HepG2 (cell line): ENCODE results near the gene UPB1. TPM values are rescaled to one million over a fixed set of nuclear protein-coding genes. Genes with fewer than 3 reads are reported as not detected.

ENCODE experiments used
- ARNT ChIP-seq: fragments of 450-650 bp; IDR thresholded peaks from 2 replicates; pipeline ENCODE4 v1.6.1; 2017
- CHCHD3 ChIP-seq: sonication (generic); formaldehyde crosslinking; IDR thresholded peaks from 2 replicates; pipeline ENCODE4 v1.8.0; 2022; ENCODE audit warnings: mild to moderate bottlenecking, missing genetic modification reagents, moderate library complexity
- EP300 ChIP-seq, 3 experiments: sonication (generic) in 1 of 3; formaldehyde crosslinking in 1 of 3; IDR thresholded peaks; 2 replicates each; pipeline versions ENCODE4 v1.5.1 to v1.6.1; 2011 to 2020; ENCODE audit warnings: low read depth in 2 of 3, low read length in 2 of 3, borderline replicate concordance in 1 of 3, improper control_type of control experiment in 1 of 3, mild to moderate bottlenecking in 1 of 3, missing genetic modification reagents in 1 of 3, moderate library complexity in 1 of 3
- FOXA1 ChIP-seq, 2 experiments: fragments of 450-650 bp in 1 of 2; sonication (generic) in 1 of 2; formaldehyde crosslinking in 1 of 2; IDR thresholded peaks; 2 replicates each; pipeline versions ENCODE4 v1.4.0 to v1.6.1; 2016 to 2020; ENCODE audit warnings: missing genetic modification reagents in 1 of 2
- FOXA3 ChIP-seq: IDR thresholded peaks from 2 replicates; pipeline ENCODE4 v1.6.1; 2016; ENCODE audit warnings: missing genetic modification reagents, missing compliant biosample characterization
- GATAD2A ChIP-seq: IDR thresholded peaks from 2 replicates; pipeline ENCODE4 v1.6.1; 2016
- MTA1 ChIP-seq: sonication (generic); formaldehyde crosslinking; IDR thresholded peaks from 2 replicates; pipeline ENCODE4 v1.4.0; 2020; ENCODE audit warnings: missing genetic modification reagents, mild to moderate bottlenecking, borderline replicate concordance
- MYC ChIP-seq: sonication (generic); formaldehyde crosslinking; IDR thresholded peaks from 2 replicates; pipeline ENCODE4 v1.9.0; 2021; ENCODE audit warnings: missing genetic modification reagents, borderline replicate concordance
- POLR2A ChIP-seq, 2 experiments: IDR thresholded peaks; 2 replicates each; pipeline ENCODE4 v1.6.1; 2011; ENCODE audit warnings: low read depth in 2 of 2, low read length in 2 of 2, mild to moderate bottlenecking in 1 of 2, moderate library complexity in 1 of 2; ENCODE audit not compliant: insufficient read depth in 1 of 2
- ZNF510 ChIP-seq: sonication (generic); formaldehyde crosslinking; IDR thresholded peaks from 2 replicates; pipeline ENCODE4 v1.4.0; 2020; ENCODE audit warnings: low read depth, mild to moderate bottlenecking, missing genetic modification reagents
- ZNF629 ChIP-seq: sonication (generic); formaldehyde crosslinking; conservative IDR thresholded peaks from 2 replicates; pipeline ENCODE4 v1.5.0; 2020; ENCODE audit warnings: missing genetic modification reagents
- polyA plus RNA-seq, 8 experiments: library from polyadenylated mRNA; depleted of rRNA in 3 of 8; stranded (reverse) in 7 of 8; unstranded in 1 of 8; fragments of >200 nt; fragmentation: Illumina TruSeq in 4 of 8; extraction: Trizol in 4 of 8; gene quantifications; 2 replicates each; pipeline versions ENCODE4 v1.2.1 to v1.2.3, GENCODE V29; 2011 to 2016; ENCODE audit warnings: low read depth in 4 of 8, missing spikeins in 1 of 8, mixed read lengths in 1 of 8; ENCODE audit not compliant: insufficient read depth in 1 of 8
- total RNA-seq, 5 experiments: library from RNA; depleted of rRNA; stranded (reverse); fragments of >200 nt; fragmentation: Illumina TruSeq; extraction: Trizol; gene quantifications; 2 replicates each; pipeline ENCODE4 v1.2.3, GENCODE V29; 2016; ENCODE audit warnings: low read depth in 1 of 5
- TF ChIP-seq, protein P1 (sequence below), 2 experiments: sonication (generic) in 1 of 2; formaldehyde crosslinking in 1 of 2; IDR thresholded peaks; 2 replicates each; pipeline versions ENCODE4 v1.4.0 to v1.6.1; 2016 to 2020; ENCODE audit warnings: borderline replicate concordance in 1 of 2, low read depth in 1 of 2, mild to moderate bottlenecking in 1 of 2, missing genetic modification reagents in 1 of 2
- TF ChIP-seq, protein P2 (sequence below): sonication (generic); formaldehyde crosslinking; IDR thresholded peaks from 2 replicates; pipeline ENCODE4 v1.5.0; 2020; ENCODE audit warnings: mild to moderate bottlenecking, missing genetic modification reagents
- TF ChIP-seq, protein P3 (sequence below): sonication (generic); formaldehyde crosslinking; IDR thresholded peaks from 2 replicates; pipeline ENCODE4 v1.4.0; 2020; ENCODE audit warnings: mild to moderate bottlenecking, missing genetic modification reagents
- TF ChIP-seq, protein P4 (sequence below): sonication (generic); formaldehyde crosslinking; IDR thresholded peaks from 2 replicates; pipeline ENCODE4 v1.4.0; 2020; ENCODE audit warnings: missing genetic modification reagents

The UPB1 gene
- total and polyA plus RNA-seq, 2 of the 13 experiments (the other 11 are each of a cell fraction or from before 2014, with no cell fraction given) = 0.38 to 1.2 TPM

DNA sequence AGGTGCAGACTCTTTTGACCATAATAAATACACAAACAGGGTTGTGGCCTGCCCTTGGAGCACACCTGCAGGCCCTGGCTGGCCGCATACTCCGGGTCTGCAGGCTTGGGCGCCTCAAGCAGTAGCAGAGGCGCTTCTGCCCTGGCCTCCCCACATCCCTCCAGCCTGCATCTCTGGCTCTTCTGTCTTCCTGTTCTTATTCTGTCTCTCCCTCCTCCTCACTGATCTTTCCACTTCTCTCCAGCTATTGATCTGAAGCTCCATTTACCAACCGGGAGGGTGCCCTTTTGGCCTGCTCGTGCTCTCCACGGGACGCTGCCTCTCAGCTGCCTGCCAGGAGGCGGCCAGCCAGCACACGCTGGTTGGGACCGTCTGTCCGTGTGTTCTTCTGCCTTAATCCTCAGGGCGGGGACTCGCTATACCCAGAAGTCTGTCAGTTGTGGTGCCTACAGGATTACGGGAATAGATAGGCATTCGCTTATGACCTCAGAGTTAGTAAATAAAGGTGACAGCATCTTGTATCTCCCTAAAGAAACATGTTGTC is 5.2 kb downstream of the UPB1 start (continued):
- TF ChIP-seq, protein P1, sequence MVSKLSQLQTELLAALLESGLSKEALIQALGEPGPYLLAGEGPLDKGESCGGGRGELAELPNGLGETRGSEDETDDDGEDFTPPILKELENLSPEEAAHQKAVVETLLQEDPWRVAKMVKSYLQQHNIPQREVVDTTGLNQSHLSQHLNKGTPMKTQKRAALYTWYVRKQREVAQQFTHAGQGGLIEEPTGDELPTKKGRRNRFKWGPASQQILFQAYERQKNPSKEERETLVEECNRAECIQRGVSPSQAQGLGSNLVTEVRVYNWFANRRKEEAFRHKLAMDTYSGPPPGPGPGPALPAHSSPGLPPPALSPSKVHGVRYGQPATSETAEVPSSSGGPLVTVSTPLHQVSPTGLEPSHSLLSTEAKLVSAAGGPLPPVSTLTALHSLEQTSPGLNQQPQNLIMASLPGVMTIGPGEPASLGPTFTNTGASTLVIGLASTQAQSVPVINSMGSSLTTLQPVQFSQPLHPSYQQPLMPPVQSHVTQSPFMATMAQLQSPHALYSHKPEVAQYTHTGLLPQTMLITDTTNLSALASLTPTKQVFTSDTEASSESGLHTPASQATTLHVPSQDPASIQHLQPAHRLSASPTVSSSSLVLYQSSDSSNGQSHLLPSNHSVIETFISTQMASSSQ (IDR thresholded peaks at IDR 0.05; ENCODE audit: low read depth) = 0 out of 2 replicates have a peak, but pooled peaks have one; percentile 10
- TF ChIP-seq, protein P1 (CRISPR knock-in tag; IDR thresholded peaks at IDR 0.05; ENCODE audit: borderline replicate concordance) = no peak
- TF ChIP-seq CHCHD3 (no peak), MTA1 (CRISPR knock-in tag) (0 out of 2 replicates have a peak, but pooled peaks have one; percentile 54), ZNF510 (no peak), ZNF629 (no peak), POLR2A (IDR thresholded peaks at IDR 0.05; ENCODE audit: insufficient read depth in 1 of 2, low read depth in 2 of 2, low read length in 2 of 2) (0 out of 4 replicates have a peak, but pooled peaks of 1 of the 2 experiments have one; percentile 29), ARNT (no peak), FOXA3 (CRISPR knock-in tag) (peak; percentile 20; the same call in 1 of the 2 replicates), MYC (peak; percentile 65; the same call in 1 of the 2 replicates), EP300 (IDR thresholded peaks at IDR 0.05; ENCODE audit: low read depth in 2 of 2, low read length in 2 of 2) (peak in 1 of 2 experiments; percentile 7; a peak in 1 of 4 replicates), EP300 (CRISPR knock-in tag; IDR thresholded peaks at IDR 0.05; ENCODE audit: borderline replicate concordance) (no peak), GATAD2A (CRISPR knock-in tag) (peak; percentile 56; the same call in 1 of the 2 replicates), FOXA1 (IDR thresholded peaks at IDR 0.05) (no peak), FOXA1 (CRISPR knock-in tag; IDR thresholded peaks at IDR 0.05) (0 out of 2 replicates have a peak, but pooled peaks have one; percentile 24)
- TF ChIP-seq, protein P2, sequence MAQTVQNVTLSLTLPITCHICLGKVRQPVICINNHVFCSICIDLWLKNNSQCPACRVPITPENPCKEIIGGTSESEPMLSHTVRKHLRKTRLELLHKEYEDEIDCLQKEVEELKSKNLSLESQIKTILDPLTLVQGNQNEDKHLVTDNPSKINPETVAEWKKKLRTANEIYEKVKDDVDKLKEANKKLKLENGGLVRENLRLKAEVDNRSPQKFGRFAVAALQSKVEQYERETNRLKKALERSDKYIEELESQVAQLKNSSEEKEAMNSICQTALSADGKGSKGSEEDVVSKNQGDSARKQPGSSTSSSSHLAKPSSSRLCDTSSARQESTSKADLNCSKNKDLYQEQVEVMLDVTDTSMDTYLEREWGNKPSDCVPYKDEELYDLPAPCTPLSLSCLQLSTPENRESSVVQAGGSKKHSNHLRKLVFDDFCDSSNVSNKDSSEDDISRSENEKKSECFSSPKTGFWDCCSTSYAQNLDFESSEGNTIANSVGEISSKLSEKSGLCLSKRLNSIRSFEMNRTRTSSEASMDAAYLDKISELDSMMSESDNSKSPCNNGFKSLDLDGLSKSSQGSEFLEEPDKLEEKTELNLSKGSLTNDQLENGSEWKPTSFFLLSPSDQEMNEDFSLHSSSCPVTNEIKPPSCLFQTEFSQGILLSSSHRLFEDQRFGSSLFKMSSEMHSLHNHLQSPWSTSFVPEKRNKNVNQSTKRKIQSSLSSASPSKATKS (CRISPR knock-in tag) = no peak
- TF ChIP-seq, protein P3, sequence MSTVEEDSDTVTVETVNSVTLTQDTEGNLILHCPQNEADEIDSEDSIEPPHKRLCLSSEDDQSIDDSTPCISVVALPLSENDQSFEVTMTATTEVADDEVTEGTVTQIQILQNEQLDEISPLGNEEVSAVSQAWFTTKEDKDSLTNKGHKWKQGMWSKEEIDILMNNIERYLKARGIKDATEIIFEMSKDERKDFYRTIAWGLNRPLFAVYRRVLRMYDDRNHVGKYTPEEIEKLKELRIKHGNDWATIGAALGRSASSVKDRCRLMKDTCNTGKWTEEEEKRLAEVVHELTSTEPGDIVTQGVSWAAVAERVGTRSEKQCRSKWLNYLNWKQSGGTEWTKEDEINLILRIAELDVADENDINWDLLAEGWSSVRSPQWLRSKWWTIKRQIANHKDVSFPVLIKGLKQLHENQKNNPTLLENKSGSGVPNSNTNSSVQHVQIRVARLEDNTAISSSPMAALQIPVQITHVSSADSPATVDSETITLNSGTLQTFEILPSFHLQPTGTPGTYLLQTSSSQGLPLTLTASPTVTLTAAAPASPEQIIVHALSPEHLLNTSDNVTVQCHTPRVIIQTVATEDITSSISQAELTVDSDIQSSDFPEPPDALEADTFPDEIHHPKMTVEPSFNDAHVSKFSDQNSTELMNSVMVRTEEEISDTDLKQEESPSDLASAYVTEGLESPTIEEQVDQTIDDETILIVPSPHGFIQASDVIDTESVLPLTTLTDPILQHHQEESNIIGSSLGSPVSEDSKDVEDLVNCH = no peak
- TF ChIP-seq, protein P4, sequence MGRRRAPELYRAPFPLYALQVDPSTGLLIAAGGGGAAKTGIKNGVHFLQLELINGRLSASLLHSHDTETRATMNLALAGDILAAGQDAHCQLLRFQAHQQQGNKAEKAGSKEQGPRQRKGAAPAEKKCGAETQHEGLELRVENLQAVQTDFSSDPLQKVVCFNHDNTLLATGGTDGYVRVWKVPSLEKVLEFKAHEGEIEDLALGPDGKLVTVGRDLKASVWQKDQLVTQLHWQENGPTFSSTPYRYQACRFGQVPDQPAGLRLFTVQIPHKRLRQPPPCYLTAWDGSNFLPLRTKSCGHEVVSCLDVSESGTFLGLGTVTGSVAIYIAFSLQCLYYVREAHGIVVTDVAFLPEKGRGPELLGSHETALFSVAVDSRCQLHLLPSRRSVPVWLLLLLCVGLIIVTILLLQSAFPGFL (CRISPR knock-in tag) = no peak
